DMS153 treated with DMSO at 0.1 percent for 48 hours (cell line): ENCODE data around the gene COQ8B.
A peak's percentile ranks its signal among the peaks of the same experiment; 100 is the strongest.

ENCODE experiments used
- DNase-seq: peaks from one replicate; lab custom pipeline; 2025; ENCODE audit not compliant: unreplicated experiment; lab: John Stamatoyannopoulos, UW

COQ8B gene

DNA sequence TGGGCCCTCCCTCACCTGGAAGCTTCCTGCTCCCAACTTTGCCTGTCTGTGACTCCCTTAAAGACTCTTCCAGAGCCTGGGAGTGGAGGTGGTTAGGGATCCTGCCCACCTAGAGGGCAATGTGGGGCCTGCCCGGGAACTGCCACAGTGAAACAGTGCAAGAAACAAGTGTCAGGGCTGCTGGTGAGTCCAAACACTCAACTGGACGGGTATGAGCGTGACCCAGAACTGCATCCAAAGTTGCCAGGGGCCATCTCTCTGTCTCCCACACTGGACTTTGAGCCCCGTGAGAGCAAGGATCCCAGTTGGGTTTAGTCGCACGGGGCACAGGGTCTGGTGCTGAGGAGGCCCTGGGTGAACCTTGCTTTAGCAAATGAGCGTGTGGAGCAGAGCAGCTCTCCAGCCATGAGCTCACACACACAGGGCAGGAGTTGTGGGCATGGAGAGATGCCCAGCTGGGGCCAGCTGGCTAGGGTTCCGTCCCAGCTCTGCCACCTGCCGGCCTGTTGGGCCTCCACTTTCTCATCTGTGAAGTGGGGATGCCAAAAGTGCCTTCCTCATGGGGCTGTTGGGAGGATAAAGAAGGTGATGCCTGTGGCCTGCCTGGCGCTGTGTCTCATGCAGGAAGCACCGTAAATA, 23.4 kb downstream of the COQ8B start:
- no peak for DNase-seq

DNA sequence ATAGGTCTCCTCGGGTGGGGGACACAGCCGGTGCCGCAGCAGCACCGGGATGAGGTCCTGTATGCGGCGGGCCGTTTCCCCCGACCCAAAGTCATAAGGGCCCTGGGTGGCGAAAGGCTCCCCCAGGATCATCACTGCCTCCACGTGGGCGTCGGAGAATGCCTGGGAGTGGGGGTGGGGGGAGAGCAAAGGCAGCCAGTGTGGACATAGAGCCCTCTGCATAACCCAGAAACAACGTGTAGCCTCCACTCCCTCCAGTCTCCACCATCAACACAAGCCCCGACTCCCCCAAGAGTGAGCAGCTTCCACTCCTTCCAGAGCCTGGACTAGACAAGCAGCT, 24.5 kb downstream of the COQ8B start:
- DNase-seq, result no peak

DNA sequence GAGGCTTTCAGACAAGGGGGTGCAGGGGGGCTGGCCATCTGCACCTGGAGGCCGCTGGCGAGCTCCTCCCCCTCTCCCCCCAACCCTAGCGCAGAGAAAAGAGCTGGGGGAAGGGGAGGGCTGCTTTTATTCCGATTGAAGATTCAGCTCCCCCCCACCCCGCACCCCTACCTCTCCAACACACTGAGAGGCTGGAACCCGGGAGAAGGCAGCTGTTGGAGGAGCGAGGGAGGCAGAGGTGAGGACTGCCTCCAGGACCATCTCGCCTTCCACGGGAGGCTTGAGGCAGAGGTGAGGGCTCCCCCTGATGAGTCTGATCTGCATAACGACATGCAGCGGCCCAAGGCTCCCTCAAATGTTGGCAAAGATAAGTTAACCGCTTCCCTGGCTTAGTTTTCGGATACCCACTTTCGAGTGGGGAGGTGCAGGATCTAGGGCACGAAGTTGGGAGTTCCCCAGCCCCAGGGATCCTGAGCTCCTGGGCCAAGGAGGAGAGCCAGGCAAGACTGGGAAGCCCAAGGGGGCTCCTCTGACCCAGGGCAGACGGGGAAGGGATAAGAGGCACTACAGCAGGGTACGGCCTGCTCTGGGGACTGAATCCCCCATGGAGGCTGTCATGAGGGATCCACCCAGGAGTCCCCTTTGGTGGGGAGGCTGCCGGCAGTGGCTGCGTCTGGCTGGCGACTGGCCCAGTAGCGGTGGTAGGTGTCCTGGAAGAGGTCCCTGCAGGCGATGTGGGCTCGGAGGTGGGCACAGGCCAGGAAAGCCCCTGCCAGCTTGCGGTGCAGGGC, 25.1 kb downstream of the COQ8B start:
- DNase-seq, result peak; percentile 16

DNA sequence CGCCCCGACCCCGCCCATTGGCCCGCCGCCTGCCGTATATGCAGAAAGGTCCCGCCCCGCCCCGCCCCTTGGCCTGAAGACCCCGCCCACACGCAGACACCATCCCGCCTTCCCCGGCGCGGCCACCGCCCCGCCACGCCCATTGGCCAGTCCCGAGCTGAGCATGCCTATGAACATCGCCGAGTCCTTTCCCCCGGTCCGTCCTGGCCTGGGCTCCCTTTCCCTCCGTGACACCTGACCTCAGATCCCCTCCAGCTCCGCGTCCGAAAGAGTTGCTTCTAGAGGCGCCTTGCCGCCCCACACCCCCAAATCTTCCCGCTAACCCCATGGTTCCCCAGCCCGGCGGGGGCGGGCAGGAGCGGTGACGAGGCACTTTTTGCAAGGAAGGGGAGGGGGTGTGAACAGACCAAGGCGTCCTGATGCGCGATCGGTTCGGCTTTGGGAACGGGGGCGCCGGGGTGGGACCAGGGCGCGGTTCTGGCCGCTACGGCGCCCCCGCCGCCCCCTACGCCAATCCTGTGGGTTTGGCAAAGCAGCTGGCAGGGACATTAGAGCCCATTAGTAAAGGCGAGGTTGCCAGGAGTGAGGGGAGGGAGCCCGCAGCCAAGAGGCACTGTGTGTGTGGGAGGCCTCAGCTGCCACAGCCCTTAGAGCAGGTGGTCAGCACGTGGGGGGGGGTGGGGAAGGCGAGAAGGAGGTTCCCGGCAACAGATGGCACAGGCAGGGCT, 25.8 kb downstream of the COQ8B start:
- DNase-seq, result peak; percentile 82

DNA sequence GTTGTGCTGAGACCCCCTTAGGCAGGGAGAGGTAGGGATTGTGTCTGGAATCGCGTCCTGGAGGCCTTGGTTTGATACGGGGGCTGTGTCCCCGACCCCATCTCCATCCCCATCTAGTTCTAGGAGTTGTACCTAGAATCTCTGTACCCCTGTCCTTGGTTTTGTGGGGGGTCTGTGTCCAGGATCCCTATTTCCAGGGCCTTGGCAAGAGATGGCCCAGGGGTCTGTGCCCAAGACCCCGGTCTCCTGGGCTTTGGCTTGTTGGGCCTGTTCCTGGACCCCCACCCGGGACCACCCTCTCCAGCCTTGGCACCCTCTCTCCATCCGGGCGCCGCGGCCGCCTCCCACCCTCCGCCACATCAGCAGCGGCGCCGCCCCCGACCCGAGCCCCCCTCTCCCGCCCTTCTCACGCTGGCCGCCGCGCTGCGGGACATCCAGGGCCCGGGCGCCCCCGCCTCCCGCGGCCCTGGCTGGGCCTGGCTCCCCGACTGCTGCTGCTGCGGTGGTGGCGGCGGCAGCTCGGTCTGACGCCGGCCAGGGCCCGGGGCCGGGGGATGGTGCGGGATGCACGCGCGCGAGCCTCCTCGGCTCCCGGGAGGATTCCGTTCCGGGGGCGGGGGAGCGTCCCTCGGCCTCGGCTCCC, 26.5 kb downstream of the COQ8B start, which contains the start of gene NUMBL:
TSS of gene NUMBL (minus strand) at position 602 of the 643 bp plus-strand sequence. CDS start at position 434, 168 bp downstream.
- DNase-seq, result no peak

DNA sequence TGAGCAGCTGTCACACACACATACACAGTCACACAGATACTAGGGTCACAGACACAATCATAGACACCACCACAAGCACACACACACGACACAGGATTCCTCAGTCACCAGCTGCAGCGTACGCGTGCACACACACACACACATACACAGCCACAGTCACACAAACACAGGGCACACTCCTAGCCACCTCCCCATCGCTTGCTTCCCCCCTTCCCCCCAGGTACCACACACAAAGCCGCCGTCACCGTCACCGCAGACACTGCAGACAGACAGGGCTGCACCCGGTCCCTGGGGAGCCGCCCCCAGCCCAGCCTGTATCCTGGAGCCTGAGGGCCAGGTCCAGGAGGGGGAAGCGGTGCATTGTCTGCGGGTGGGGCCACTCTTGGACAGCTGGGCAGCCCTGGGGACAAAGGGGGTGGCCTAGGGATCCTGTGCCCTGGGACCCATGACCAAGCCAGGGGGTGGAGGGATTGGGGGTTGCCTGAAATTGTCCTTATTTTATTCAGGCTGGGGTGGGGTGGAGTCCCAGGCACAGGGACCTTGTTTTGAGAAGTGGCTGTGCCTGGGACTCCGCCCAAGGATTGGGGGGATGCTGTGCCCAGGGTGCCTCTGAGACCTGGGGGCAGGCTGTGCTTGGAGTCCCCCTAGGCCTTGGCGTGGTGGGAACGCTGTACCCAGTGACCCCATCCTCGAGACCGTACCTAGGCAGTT, 27.2 kb downstream of the COQ8B start:
- no peak for DNase-seq

DNA sequence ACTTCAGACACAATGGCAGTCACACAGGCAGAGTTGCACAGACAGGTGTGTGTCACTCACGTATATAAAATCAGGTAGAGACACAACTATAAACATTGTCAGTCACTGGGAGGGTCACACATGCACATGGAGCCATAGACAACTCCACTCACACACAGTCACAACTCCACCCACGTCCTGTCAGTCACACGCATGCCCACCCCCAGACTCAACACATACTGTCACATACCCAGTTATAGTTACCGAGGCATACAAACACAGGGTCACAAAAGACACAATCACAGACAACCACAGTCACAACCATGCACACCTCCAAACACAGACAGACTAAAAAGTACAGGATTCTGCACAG, 27.7 kb downstream of the COQ8B start:
- DNase-seq, result no peak

DNA sequence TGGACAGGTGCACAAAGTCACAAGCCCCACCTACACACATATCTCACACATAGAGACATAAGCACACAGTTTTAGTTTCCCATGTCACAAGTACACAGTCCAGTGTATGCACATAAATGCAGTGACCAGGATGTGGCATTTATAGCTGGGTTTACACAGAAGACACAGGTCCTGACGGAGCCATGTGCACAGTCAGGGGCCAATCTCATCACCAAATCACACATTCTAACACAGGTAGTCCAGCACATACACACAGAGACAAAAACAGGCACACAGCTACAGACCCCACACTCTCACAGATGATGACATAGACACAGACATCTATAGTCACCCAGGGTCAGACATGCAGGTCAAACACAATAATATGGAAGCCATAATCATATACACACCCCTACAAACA, 28.4 kb downstream of the COQ8B start:
- no peak for DNase-seq

DNA sequence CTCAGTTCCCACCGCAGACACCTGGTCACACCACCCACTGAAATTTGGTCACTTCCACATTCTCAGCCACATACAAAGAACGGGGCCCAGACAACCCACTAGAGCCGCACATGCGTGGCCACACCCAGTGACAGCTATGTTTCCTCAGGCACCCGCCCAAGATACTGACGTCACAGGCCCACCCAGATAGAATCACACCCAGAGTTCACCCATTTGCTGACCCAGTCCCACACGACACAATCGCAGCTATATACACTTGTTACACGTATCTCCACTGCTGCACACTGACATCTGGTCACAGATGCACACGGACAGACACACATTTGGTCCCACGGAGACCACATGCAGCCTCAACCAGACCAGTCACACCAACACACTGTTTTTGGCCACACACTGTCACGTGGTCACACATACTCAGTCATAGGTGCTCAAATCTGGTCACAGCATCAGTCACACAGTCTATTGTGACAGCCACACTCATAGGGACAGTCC, 29.1 kb downstream of the COQ8B start:
- no peak for DNase-seq

DNA sequence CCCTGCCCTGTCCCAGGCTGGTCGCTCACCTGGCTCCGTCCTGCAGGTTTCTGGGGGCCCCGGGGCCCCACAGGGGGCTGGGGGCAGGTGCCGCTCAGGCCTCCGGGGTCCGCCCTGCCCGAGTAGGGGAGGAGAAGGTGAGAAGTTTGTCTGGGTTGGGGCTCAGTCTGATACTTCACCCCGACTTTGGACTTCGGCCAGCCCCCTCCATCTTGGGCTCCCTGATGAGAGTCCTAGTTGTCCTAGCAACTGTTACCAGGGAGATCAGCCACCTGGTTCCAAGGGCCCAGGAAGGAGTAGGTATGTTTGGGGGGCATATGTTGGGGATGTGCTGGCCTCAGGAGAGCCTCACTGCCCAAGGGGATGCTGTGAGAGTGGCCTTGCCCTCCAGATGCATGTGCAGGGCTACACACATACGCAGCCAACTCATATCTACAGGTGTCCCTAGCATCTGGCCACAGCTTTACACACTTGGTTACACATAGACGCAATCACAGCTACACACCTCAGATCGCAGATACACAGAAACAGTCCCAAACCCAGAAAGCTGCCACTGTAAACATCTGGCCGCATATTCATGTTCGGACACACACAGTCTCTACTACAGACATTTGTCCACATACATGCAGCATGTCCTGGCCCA, 29.7 kb downstream of the COQ8B start:
- no peak for DNase-seq

DNA sequence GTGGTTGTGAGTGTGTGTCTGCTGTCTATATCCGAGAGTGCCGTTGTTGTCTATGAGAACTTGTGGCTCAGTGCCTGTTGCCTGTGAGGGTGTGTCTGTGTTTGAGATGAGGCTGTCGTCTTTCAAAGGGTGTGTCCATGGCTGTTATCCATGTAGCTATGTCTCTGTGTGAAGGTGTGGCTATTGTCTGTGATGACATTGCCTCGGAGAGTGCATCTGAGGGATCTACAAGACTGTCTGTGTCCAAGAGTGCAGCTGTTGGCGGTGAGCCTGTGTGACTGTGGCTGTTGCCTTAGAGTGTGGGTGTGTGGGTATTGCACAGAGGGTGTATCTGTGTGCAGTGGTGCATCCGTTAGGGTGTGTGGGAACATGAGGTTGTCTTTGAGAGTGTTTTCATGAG, 31.1 kb downstream of the COQ8B start:
- no peak for DNase-seq

DNA sequence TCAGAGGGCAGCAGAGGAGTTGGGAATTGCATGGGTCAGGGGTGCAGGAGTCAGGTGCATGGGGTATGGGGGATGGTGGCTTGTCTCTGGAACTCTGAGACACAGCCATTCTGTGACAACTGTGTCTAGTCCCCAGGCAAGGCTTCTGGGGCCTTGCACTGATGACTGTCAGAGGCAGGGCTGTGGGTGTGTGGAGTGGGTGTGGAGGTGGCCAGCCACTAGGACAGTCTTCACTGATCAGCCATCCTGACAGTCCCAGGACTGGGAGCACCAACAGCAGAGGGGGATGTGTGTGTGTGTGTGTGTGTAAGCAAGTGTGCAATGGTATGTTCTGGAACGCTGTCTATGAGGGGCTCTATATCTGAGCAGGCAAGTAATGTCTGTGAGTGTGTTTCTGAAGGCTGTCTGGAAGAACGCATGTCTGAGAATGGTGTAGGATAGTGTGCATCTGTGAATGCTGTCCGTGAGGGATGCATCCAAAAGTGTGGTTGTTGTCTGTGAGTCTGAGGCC, 31.6 kb downstream of the COQ8B start:
- DNase-seq, result no peak

DNA sequence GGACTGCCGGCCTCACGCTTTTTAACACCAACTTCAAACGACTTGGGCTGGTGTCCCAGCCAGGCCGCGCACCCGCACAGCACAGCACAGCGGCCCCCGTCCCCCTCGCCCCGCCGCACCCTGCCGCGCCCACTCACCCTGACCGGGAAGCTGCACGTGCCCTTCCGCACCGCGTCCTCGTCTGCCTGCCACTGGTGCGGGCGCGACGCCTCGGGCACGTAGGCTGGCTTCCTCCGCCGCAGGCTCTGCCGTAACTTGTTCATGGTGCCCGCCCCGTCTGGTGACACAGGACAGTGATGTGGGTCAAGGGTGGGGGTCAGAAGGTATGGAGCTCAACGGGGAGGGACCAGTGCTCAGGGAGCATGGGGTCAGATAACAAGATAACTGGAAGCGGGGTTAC, 32.4 kb downstream of the COQ8B start:
- DNase-seq, result no peak

DNA sequence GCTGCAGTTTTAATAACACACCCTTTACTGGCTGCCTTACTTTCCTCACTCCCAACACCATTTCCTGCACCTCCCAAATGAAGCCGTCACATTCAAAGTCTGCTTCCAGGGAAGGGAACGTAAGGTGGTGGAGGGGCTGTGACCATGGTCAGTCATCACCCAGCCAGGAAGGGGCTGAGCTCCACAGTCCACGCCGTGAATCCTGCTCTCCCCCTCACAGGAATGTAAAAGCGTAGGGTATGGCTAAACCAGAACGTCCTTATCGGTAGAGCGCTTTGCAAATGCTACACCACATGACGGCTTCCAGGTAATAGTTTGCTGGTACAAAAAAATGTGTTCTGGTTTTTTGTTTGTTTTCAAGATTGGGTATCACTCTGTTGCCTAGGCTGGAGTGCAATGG, 33.2 kb downstream of the COQ8B start:
- no peak for DNase-seq

DNA sequence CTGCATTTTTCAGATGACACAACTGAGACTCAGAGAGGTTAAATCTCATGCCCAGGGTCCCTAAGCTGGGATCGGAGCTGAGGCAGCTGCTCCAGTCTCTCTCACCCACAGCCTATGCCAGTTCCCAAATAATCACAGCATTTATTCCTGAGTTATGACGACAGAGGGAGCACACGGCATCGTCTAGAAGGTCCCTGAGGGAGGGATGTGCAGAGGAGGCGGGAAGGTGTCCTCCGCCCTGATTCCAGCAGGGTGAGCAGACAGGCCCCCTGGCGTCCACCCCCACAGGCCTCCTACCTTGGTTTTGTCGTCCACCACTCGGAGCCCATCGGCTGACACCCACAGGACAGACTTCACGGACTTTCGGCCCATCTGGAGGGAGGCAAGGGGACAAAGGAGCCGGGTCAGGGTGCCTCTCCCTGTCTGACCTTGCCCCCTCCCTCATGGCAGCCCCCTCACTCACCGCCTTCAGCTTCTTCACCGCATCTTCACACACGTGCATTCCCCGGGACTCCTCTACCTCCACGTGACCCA, 34.2 kb downstream of the COQ8B start:
- DNase-seq, result no peak

DNA sequence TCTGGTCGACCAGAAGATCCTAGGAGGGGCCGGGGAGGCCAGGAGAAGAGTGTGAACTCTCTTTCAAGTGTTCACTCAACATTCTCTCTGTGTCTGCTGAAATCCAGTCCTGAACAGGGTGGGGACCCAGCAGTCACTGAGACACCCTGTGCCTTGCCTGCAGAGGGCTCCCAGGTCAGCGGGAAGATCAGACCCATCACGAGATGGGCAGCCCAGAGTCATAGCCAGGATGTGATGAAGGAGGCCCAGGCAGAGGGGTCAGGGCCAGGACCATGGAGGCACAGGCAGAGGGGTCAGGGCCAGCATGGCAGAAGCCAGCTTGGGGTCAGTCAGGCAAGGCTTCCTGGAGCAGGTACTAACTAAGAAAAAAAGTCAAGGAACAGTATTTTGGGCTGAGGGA, 35.6 kb downstream of the COQ8B start:
- no peak for DNase-seq

DNA sequence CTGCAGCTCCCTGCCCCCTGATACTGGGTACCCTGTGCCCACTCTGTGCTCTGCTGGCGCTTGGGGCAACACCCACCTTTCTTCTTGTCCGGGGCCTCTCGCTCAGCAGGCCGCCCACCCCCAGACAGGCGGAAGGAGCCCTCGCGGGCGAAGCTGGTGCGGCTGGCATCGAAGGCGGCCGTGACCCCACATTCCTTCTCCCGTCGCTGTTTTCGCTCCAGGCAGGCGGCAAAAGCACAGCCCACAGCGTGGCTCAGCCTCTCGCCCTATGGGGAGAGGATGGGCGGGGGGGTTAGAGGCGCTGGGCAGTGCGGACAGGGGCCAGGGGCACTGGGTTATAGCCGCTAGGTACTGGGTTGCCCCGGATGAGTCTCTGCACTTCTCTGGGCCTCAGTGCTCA, 39.5 kb downstream of the COQ8B start:
- DNase-seq, result no peak

DNA sequence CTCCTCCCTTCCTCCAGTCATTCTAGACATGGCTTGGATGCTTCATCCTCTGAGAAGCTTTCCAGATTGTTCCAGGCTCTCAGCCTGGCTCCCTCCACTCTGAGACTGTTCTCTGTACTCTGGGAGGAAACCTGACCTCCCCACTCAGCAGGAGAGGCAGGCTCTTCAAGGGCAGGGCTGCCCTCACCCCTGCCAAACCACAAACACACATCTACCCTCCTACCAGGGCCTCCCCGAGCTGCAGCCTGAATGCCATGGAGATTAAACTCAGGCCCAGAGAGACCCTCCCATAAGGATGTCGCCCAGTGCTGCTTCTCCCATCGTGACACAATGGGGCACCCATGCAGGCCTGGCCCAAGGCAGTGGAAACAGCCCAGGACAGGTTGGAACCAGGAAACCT, 42.4 kb downstream of the COQ8B start:
- no peak for DNase-seq

DNA sequence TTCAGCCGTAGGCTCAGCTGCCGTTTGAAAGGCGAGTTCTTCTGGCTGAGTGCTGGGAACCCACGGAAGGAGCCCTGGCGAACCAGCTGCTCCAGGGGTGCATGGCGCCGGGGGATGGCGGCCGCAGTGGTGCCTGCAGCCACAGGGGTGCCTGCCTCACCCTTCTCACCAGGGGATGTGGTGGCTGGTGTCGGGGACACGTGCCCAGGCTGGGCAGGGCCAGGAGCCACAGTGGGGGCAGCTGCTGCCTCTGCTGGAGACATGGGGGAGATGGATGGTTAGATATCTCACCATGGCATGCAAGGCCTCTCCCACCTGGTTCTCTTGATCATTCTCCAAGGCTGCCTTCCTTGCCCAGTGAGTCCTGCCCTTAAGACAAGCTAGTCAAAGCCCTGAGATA, 43.3 kb downstream of the COQ8B start:
- DNase-seq, result no peak
